Measurements from ENCODE around the gene E2F1.

DNA sequence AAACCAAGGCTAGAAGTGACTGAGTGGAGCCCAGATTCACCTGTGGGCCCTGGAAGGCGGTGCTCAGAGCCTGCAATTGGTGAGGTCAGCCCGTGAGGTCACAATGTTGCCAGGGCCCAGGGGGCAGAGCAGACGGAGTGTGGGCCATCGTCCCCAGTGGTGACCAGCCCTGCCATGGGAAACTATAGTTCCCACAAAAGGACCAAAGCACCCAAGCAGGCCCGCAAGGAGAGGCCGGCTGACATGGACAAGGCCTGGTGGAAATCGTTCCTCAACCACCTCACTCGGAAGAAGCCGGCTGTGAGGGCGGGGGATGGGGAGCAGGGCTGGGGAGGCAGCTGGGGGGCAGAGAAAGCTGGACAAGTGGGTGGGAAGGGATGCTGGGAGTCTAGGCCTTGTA lies 24.0 kb downstream of the E2F1 start, which contains the start of gene C20orf144:
- TF ChIP-seq POLR2A (IDR thresholded peaks at IDR 0.05) (no peak), EP300 (IDR thresholded peaks at IDR 0.05) (no peak)
- TF ChIP-seq, protein P1, sequence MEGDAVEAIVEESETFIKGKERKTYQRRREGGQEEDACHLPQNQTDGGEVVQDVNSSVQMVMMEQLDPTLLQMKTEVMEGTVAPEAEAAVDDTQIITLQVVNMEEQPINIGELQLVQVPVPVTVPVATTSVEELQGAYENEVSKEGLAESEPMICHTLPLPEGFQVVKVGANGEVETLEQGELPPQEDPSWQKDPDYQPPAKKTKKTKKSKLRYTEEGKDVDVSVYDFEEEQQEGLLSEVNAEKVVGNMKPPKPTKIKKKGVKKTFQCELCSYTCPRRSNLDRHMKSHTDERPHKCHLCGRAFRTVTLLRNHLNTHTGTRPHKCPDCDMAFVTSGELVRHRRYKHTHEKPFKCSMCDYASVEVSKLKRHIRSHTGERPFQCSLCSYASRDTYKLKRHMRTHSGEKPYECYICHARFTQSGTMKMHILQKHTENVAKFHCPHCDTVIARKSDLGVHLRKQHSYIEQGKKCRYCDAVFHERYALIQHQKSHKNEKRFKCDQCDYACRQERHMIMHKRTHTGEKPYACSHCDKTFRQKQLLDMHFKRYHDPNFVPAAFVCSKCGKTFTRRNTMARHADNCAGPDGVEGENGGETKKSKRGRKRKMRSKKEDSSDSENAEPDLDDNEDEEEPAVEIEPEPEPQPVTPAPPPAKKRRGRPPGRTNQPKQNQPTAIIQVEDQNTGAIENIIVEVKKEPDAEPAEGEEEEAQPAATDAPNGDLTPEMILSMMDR (IDR thresholded peaks at IDR 0.05): no peak

All from stomach (tissue), 4 donors.